Panc1 (cell line): ENCODE measurements around the gene TRPC4AP.
"Not testable (repeated sequence)": the region's sequence is repeated elsewhere in the genome, so short reads cannot be mapped to it uniquely, and the experiment has no call there.

Experiments
- TCF7L2 ChIP-seq: IDR thresholded peaks from 2 replicates; pipeline ENCODE4 v1.6.1; 2011; ENCODE audit warnings: mild to moderate bottlenecking, low read depth, low read length, inconsistent platforms
- TF ChIP-seq, protein P1 (sequence below): fragments of 450-650 bp; IDR thresholded peaks from 2 replicates; pipeline ENCODE4 v1.5.1; 2017; ENCODE audit warnings: mild to moderate bottlenecking

- TF ChIP-seq, protein P1, sequence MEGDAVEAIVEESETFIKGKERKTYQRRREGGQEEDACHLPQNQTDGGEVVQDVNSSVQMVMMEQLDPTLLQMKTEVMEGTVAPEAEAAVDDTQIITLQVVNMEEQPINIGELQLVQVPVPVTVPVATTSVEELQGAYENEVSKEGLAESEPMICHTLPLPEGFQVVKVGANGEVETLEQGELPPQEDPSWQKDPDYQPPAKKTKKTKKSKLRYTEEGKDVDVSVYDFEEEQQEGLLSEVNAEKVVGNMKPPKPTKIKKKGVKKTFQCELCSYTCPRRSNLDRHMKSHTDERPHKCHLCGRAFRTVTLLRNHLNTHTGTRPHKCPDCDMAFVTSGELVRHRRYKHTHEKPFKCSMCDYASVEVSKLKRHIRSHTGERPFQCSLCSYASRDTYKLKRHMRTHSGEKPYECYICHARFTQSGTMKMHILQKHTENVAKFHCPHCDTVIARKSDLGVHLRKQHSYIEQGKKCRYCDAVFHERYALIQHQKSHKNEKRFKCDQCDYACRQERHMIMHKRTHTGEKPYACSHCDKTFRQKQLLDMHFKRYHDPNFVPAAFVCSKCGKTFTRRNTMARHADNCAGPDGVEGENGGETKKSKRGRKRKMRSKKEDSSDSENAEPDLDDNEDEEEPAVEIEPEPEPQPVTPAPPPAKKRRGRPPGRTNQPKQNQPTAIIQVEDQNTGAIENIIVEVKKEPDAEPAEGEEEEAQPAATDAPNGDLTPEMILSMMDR = not testable (repeated sequence)
- not testable (repeated sequence) for TF ChIP-seq TCF7L2
Observed at GRCh38 chr20:35080348-35080642, 12.3 kb downstream of the TRPC4AP start.
